HepG2 (cell line): Measurements from ENCODE around the gene OVCA2. TPM values are rescaled to one million over a fixed set of nuclear protein-coding genes. Genes with fewer than 3 reads are reported as not detected.

Source experiments
- AHR ChIP-seq: IDR thresholded peaks from 2 replicates; pipeline ENCODE4 v1.6.1; 2018; ENCODE audit warnings: missing genetic modification reagents, missing compliant biosample characterization
- MAFG ChIP-seq: sonication (generic); formaldehyde crosslinking; IDR thresholded peaks from 2 replicates; pipeline ENCODE4 v1.5.1; 2020; ENCODE audit warnings: mild to moderate bottlenecking, missing genetic modification reagents
- NR2F6 ChIP-seq, 2 experiments: IDR thresholded peaks; 2 replicates each; pipeline ENCODE4 v1.6.1; 2016; ENCODE audit warnings: antibody characterized with exemption in 1 of 2, mild to moderate bottlenecking in 1 of 2
- PHB2 ChIP-seq: fragments of 450-650 bp; IDR thresholded peaks from 2 replicates; pipeline ENCODE4 v1.6.1; 2018; ENCODE audit not compliant: partially characterized antibody
- RCOR2 ChIP-seq: IDR thresholded peaks from 2 replicates; pipeline ENCODE4 v1.6.1; 2016; ENCODE audit warnings: missing biosample characterization, missing genetic modification reagents
- SKI ChIP-seq: fragments of 450-650 bp; IDR thresholded peaks from one replicate; pipeline ENCODE4 v1.6.1; 2018; ENCODE audit warnings: mild to moderate bottlenecking; ENCODE audit not compliant: partially characterized antibody
- TBX3 ChIP-seq: fragments of 450-650 bp; IDR thresholded peaks from 2 replicates; pipeline ENCODE4 v1.6.1; 2017; ENCODE audit warnings: antibody characterized with exemption, mild to moderate bottlenecking, inconsistent platforms, borderline replicate concordance
- ZNF510 ChIP-seq: sonication (generic); formaldehyde crosslinking; IDR thresholded peaks from 2 replicates; pipeline ENCODE4 v1.4.0; 2020; ENCODE audit warnings: low read depth, mild to moderate bottlenecking, missing genetic modification reagents
- ZNF605 ChIP-seq: sonication (generic); formaldehyde crosslinking; IDR thresholded peaks from 2 replicates; pipeline ENCODE4 v1.8.0; 2022; ENCODE audit warnings: mild to moderate bottlenecking, missing genetic modification reagents
- ZNF720 ChIP-seq: sonication (generic); formaldehyde crosslinking; IDR thresholded peaks from 2 replicates; pipeline ENCODE4 v1.4.0; 2020; ENCODE audit warnings: missing genetic modification reagents
- ZNF766 ChIP-seq: sonication (generic); formaldehyde crosslinking; IDR thresholded peaks from 2 replicates; pipeline ENCODE4 v1.5.0; 2020; ENCODE audit warnings: missing genetic modification reagents, borderline replicate concordance
- ZNF816 ChIP-seq: sonication (generic); formaldehyde crosslinking; IDR thresholded peaks from 2 replicates; pipeline ENCODE4 v1.8.0; 2022; ENCODE audit warnings: missing genetic modification reagents, mild to moderate bottlenecking, borderline replicate concordance
- ZSCAN21 ChIP-seq: sonication (generic); formaldehyde crosslinking; IDR thresholded peaks from 2 replicates; pipeline ENCODE4 v1.8.0; 2022; ENCODE audit warnings: mild to moderate bottlenecking, missing genetic modification reagents, moderate library complexity, borderline replicate concordance
- ZSCAN30 ChIP-seq: sonication (generic); formaldehyde crosslinking; IDR thresholded peaks from 2 replicates; pipeline ENCODE4 v1.5.0; 2020; ENCODE audit warnings: mild to moderate bottlenecking, missing genetic modification reagents
- polyA plus RNA-seq, 8 experiments: library from polyadenylated mRNA; depleted of rRNA in 3 of 8; stranded (reverse) in 7 of 8; unstranded in 1 of 8; fragments of >200 nt; fragmentation: Illumina TruSeq in 4 of 8; extraction: Trizol in 4 of 8; gene quantifications; 2 replicates each; pipeline versions ENCODE4 v1.2.1 to v1.2.3, GENCODE V29; 2011 to 2016; ENCODE audit warnings: low read depth in 4 of 8, missing spikeins in 1 of 8, mixed read lengths in 1 of 8; ENCODE audit not compliant: insufficient read depth in 1 of 8
- total RNA-seq, 5 experiments: library from RNA; depleted of rRNA; stranded (reverse); fragments of >200 nt; fragmentation: Illumina TruSeq; extraction: Trizol; gene quantifications; 2 replicates each; pipeline ENCODE4 v1.2.3, GENCODE V29; 2016; ENCODE audit warnings: low read depth in 1 of 5
- TF ChIP-seq, protein P1 (sequence below): sonication (generic); formaldehyde crosslinking; IDR thresholded peaks from 2 replicates; pipeline ENCODE4 v1.4.0; 2020; ENCODE audit warnings: missing genetic modification reagents, borderline replicate concordance
- TF ChIP-seq, protein P2 (sequence below): conservative IDR thresholded peaks from 2 replicates; pipeline ENCODE4 v1.6.1; 2018; ENCODE audit warnings: missing genetic modification reagents
- TF ChIP-seq, protein P3 (sequence below): sonication (generic); formaldehyde crosslinking; IDR thresholded peaks from 2 replicates; pipeline ENCODE4 v1.4.0; 2020; ENCODE audit warnings: missing genetic modification reagents, borderline replicate concordance
- TF ChIP-seq, protein P4 (sequence below): sonication (generic); formaldehyde crosslinking; IDR thresholded peaks from 2 replicates; pipeline ENCODE4 v1.4.0; 2020; ENCODE audit warnings: low read depth, missing genetic modification reagents

The OVCA2 gene
- total and polyA plus RNA-seq, 2 of the 13 experiments (the other 11 are each of a cell fraction or from before 2014, with no cell fraction given) = 23.7 to 28.2 TPM

DNA sequence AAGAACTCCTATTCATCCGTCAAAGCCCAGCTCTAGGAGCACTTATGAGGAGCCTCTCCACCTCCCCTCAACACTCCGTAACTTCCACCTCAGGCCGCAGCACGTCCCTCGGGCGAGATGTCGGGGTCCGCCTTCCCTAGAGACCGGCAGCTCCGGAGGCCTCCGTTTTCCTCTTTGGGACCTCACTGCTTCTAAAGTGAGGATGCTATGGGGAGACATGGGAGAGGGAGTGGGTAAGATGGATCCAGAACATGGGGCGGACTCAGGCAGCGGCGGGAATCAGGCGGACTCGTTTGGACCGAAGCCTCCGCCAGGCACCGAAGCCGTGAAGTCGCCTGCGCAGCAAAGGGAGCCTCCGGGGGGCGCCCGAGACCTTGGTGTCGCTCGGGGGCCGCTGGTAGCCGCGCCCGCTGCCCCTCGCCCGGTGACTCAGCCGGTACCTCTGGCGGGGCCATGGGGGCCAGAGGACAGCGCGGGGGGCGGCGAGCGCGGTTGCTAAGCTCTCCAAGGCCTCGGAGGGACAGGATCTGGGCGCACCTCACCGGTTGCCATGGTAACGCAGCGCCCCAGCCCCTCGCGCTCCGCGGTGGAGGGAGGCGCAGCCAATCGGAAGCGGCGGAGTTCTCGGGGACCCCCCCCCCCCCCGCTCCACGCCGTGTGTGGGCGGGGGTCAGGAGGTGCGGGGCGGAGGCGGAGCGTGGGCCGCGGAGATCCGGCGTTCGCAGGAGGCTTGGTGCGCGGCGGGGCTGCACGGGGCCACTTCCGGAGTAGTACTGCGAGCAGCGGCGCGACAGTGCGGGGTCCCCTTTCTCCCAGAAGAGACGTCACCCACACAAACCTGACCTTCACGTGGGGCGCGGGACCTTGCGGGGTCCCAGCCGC lies 11.8 kb downstream of the OVCA2 start (continued):
- TF ChIP-seq, protein P1, sequence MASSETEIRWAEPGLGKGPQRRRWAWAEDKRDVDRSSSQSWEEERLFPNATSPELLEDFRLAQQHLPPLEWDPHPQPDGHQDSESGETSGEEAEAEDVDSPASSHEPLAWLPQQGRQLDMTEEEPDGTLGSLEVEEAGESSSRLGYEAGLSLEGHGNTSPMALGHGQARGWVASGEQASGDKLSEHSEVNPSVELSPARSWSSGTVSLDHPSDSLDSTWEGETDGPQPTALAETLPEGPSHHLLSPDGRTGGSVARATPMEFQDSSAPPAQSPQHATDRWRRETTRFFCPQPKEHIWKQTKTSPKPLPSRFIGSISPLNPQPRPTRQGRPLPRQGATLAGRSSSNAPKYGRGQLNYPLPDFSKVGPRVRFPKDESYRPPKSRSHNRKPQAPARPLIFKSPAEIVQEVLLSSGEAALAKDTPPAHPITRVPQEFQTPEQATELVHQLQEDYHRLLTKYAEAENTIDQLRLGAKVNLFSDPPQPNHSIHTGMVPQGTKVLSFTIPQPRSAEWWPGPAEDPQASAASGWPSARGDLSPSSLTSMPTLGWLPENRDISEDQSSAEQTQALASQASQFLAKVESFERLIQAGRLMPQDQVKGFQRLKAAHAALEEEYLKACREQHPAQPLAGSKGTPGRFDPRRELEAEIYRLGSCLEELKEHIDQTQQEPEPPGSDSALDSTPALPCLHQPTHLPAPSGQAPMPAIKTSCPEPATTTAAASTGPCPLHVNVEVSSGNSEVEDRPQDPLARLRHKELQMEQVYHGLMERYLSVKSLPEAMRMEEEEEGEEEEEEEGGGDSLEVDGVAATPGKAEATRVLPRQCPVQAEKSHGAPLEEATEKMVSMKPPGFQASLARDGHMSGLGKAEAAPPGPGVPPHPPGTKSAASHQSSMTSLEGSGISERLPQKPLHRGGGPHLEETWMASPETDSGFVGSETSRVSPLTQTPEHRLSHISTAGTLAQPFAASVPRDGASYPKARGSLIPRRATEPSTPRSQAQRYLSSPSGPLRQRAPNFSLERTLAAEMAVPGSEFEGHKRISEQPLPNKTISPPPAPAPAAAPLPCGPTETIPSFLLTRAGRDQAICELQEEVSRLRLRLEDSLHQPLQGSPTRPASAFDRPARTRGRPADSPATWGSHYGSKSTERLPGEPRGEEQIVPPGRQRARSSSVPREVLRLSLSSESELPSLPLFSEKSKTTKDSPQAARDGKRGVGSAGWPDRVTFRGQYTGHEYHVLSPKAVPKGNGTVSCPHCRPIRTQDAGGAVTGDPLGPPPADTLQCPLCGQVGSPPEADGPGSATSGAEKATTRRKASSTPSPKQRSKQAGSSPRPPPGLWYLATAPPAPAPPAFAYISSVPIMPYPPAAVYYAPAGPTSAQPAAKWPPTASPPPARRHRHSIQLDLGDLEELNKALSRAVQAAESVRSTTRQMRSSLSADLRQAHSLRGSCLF = no peak
- no peak for TF ChIP-seq TBX3
- no peak for TF ChIP-seq ZNF720 (CRISPR knock-in tag)
- no peak for TF ChIP-seq MAFG
- TF ChIP-seq ZNF816 = no peak
- no peak for TF ChIP-seq PHB2
- no peak for TF ChIP-seq ZSCAN30 (CRISPR knock-in tag)
- no peak for TF ChIP-seq NR2F6 (IDR thresholded peaks at IDR 0.05)
- TF ChIP-seq NR2F6 (CRISPR knock-in tag; IDR thresholded peaks at IDR 0.05) = no peak
- peak; percentile 45; the same call in 1 of the 2 replicates for TF ChIP-seq ZSCAN21 (CRISPR knock-in tag)
- TF ChIP-seq, protein P2, sequence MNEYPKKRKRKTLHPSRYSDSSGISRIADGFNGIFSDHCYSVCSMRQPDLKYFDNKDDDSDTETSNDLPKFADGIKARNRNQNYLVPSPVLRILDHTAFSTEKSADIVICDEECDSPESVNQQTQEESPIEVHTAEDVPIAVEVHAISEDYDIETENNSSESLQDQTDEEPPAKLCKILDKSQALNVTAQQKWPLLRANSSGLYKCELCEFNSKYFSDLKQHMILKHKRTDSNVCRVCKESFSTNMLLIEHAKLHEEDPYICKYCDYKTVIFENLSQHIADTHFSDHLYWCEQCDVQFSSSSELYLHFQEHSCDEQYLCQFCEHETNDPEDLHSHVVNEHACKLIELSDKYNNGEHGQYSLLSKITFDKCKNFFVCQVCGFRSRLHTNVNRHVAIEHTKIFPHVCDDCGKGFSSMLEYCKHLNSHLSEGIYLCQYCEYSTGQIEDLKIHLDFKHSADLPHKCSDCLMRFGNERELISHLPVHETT (CRISPR knock-in tag) = no peak
- no peak for TF ChIP-seq ZNF605 (CRISPR knock-in tag)
- no peak for TF ChIP-seq ZNF766 (CRISPR knock-in tag)
- TF ChIP-seq ZNF510 (CRISPR knock-in tag) = no peak
- TF ChIP-seq, protein P3, sequence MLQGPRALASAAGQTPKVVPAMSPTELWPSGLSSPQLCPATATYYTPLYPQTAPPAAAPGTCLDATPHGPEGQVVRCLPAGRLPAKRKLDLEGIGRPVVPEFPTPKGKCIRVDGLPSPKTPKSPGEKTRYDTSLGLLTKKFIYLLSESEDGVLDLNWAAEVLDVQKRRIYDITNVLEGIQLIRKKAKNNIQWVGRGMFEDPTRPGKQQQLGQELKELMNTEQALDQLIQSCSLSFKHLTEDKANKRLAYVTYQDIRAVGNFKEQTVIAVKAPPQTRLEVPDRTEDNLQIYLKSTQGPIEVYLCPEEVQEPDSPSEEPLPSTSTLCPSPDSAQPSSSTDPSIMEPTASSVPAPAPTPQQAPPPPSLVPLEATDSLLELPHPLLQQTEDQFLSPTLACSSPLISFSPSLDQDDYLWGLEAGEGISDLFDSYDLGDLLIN (CRISPR knock-in tag) = no peak
- no peak for TF ChIP-seq RCOR2 (CRISPR knock-in tag)
- TF ChIP-seq SKI = no peak
- no peak for TF ChIP-seq AHR (CRISPR knock-in tag)
- TF ChIP-seq, protein P4, sequence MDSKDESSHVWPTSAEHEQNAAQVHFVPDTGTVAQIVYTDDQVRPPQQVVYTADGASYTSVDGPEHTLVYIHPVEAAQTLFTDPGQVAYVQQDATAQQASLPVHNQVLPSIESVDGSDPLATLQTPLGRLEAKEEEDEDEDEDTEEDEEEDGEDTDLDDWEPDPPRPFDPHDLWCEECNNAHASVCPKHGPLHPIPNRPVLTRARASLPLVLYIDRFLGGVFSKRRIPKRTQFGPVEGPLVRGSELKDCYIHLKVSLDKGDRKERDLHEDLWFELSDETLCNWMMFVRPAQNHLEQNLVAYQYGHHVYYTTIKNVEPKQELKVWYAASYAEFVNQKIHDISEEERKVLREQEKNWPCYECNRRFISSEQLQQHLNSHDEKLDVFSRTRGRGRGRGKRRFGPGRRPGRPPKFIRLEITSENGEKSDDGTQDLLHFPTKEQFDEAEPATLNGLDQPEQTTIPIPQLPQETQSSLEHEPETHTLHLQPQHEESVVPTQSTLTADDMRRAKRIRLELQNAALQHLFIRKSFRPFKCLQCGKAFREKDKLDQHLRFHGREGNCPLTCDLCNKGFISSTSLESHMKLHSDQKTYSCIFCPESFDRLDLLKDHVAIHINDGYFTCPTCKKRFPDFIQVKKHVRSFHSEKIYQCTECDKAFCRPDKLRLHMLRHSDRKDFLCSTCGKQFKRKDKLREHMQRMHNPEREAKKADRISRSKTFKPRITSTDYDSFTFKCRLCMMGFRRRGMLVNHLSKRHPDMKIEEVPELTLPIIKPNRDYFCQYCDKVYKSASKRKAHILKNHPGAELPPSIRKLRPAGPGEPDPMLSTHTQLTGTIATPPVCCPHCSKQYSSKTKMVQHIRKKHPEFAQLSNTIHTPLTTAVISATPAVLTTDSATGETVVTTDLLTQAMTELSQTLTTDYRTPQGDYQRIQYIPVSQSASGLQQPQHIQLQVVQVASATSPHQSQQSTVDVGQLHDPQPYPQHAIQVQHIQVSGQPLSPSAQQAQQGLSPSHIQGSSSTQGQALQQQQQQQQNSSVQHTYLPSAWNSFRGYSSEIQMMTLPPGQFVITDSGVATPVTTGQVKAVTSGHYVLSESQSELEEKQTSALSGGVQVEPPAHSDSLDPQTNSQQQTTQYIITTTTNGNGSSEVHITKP (CRISPR knock-in tag) = no peak
